AG10803 (cell line): ENCODE results near the gene DDX59.

Experiments used
- DNase-seq: peaks from one replicate; pipeline ENCODE4 v3.0.0; 2010; ENCODE audit warnings: low read depth
- H3K4me3 ChIP-seq: 2 replicates; pipeline ENCODE4 v1.5.1; 2011; ENCODE audit warnings: mild to moderate bottlenecking, low read length, control low read depth
- CTCF ChIP-seq: conservative IDR thresholded peaks from 2 replicates; pipeline ENCODE4 v1.5.1; 2011; ENCODE audit warnings: mild to moderate bottlenecking, low read length, control low read depth, inconsistent platforms

DDX59 gene

GRCh38 chr1:200684015-200684414, 14.3 kb upstream of the DDX59 start:
- DNase-seq: no peak
- TF ChIP-seq CTCF: no peak
- no peak overlapping the region for H3K4me3 ChIP-seq

- TF ChIP-seq CTCF: no peak
- H3K4me3 ChIP-seq: no peak overlapping the region
- no peak for DNase-seq
Observed at GRCh38 chr1:200683298-200683697, 13.6 kb upstream of the DDX59 start.

- DNase-seq: no peak
- TF ChIP-seq CTCF: no peak
- H3K4me3 ChIP-seq: no peak overlapping the region
Observed at GRCh38 chr1:200681231-200681630, 11.5 kb upstream of the DDX59 start.

GRCh38 chr1:200676829-200677228, 7.1 kb upstream of the DDX59 start:
- no peak overlapping the region for H3K4me3 ChIP-seq
- TF ChIP-seq CTCF: no peak

GRCh38 chr1:200675588-200675852, 5.8 kb upstream of the DDX59 start:
- no peak for DNase-seq
- TF ChIP-seq CTCF: no peak
- H3K4me3 ChIP-seq: no peak overlapping the region

More at GRCh38 chr1:200676829-200677228, 7.1 kb upstream of the DDX59 start:
- no peak for DNase-seq

GRCh38 chr1:200674838-200675587, 5.3 kb upstream of the DDX59 start:
- DNase-seq: no peak
- no peak for TF ChIP-seq CTCF
- H3K4me3 ChIP-seq: no peak overlapping the region

GRCh38 chr1:200673952-200674823, 4.5 kb upstream of the DDX59 start:
- TF ChIP-seq CTCF: no peak
- DNase-seq: peak; percentile 2
- H3K4me3 ChIP-seq: no peak overlapping the region
